Stimulated activated CD8-positive, alpha-beta memory T cell treated with anti-CD3 and anti-CD28 coated beads, Interleukin-7, amount 100 ng/mL, for 4 hours (primary cell): ENCODE measurements around the gene ZBTB1.

ENCODE experiments used
- DNase-seq, 2 donors: peaks; one replicate each; pipeline ENCODE4 v3.0.0-alpha.2; 2020; ENCODE audit warnings: low read depth in 2 of 2

Gene ZBTB1

GRCh38 chr14:64504310-64504896 lies at the start of gene ZBTB1:
TSS of gene ZBTB1 (plus strand) at chr14:64504770. CDS start at chr14:64521505, 16,735 bp downstream.
- peak; percentile 83 to 90 for DNase-seq

GRCh38 chr14:64459405-64460136 lies 45.0 kb upstream of the ZBTB1 start:
- DNase-seq: no peak

GRCh38 chr14:64461221-64461620 lies 43.3 kb upstream of the ZBTB1 start:
- DNase-seq: no peak

- DNase-seq: no peak
These were observed 41.4 kb upstream of the ZBTB1 start for GRCh38 chr14:64463195-64463594.

GRCh38 chr14:64463873-64464272 lies 40.7 kb upstream of the ZBTB1 start:
- no peak for DNase-seq

- DNase-seq: no peak
These were observed 39.9 kb upstream of the ZBTB1 start for GRCh38 chr14:64464651-64465050.

- DNase-seq: peak; percentile 24 to 59
These were observed 39.3 kb upstream of the ZBTB1 start, which contains the start of gene AKAP5 for GRCh38 chr14:64465191-64465822. TSS of gene AKAP5 (plus strand) at chr14:64465499. CDS start at chr14:64468395, 2,896 bp downstream.

GRCh38 chr14:64465831-64466554 lies 38.6 kb upstream of the ZBTB1 start:
- no peak for DNase-seq

GRCh38 chr14:64467101-64467500 lies 37.5 kb upstream of the ZBTB1 start:
- DNase-seq: no peak

GRCh38 chr14:64467566-64467965 lies 37.0 kb upstream of the ZBTB1 start:
- DNase-seq: no peak

- DNase-seq: no peak
These were observed 36.1 kb upstream of the ZBTB1 start for GRCh38 chr14:64468451-64468850.

GRCh38 chr14:64474041-64474440 lies 30.5 kb upstream of the ZBTB1 start:
- no peak for DNase-seq

- no peak for DNase-seq
These were observed 29.9 kb upstream of the ZBTB1 start for GRCh38 chr14:64474698-64475097.

- DNase-seq: no peak
These were observed 28.8 kb upstream of the ZBTB1 start for GRCh38 chr14:64475585-64476273.

GRCh38 chr14:64476438-64476837 lies 28.1 kb upstream of the ZBTB1 start:
- DNase-seq: no peak

GRCh38 chr14:64478634-64479250 lies 25.8 kb upstream of the ZBTB1 start:
- DNase-seq: no peak

GRCh38 chr14:64488590-64489099 lies 15.9 kb upstream of the ZBTB1 start:
- no peak for DNase-seq

- DNase-seq: no peak
These were observed 12.9 kb upstream of the ZBTB1 start for GRCh38 chr14:64491637-64492036.

- no peak for DNase-seq
These were observed 11.1 kb upstream of the ZBTB1 start for GRCh38 chr14:64493455-64493854.

GRCh38 chr14:64495252-64495651 lies 9.3 kb upstream of the ZBTB1 start:
- DNase-seq: no peak

GRCh38 chr14:64496764-64497163 lies 7.8 kb upstream of the ZBTB1 start:
- DNase-seq: no peak
